SH-SY5Y (cell line): ENCODE results near the gene PPP3CA.

ENCODE experiments used
- GATA2 ChIP-seq: IDR thresholded peaks from 2 replicates; pipeline ENCODE4 v1.6.1; 2011; ENCODE audit warnings: mild to moderate bottlenecking, low read depth, low read length
- GATA3 ChIP-seq: IDR thresholded peaks from 2 replicates; pipeline ENCODE4 v1.6.1; 2011; ENCODE audit warnings: low read depth, mild to moderate bottlenecking, low read length, moderate library complexity

GRCh38 chr4:101033986-101034385 is 313.3 kb downstream of the PPP3CA start:
- TF ChIP-seq GATA3 = no peak
- no peak for TF ChIP-seq GATA2
